HepG2 (cell line): ENCODE data around the gene FBXO24. TPM values are rescaled to one million over a fixed set of nuclear protein-coding genes. Genes with fewer than 3 reads are reported as not detected.

ENCODE experiments used
- AFF4 ChIP-seq: sonication (generic); formaldehyde crosslinking; IDR thresholded peaks from 2 replicates; pipeline ENCODE4 v1.4.0; 2020; ENCODE audit warnings: missing genetic modification reagents
- ARNT2 ChIP-seq: sonication (generic); formaldehyde crosslinking; IDR thresholded peaks from 2 replicates; pipeline ENCODE4 v1.8.0; 2022; ENCODE audit warnings: mild to moderate bottlenecking, low read depth, missing genetic modification reagents, moderate library complexity
- ATF7-NPFF ChIP-seq: sonication (generic); formaldehyde crosslinking; IDR thresholded peaks from 2 replicates; pipeline ENCODE4 v1.8.1; 2023; ENCODE audit warnings: mild to moderate bottlenecking, low read depth, missing genetic modification reagents, moderate library complexity
- BRF2 ChIP-seq: sonication (generic); formaldehyde crosslinking; IDR thresholded peaks from 2 replicates; pipeline ENCODE4 v1.8.1; 2022; ENCODE audit warnings: mild to moderate bottlenecking, missing genetic modification reagents
- CEBPG ChIP-seq: IDR thresholded peaks from 2 replicates; pipeline ENCODE4 v1.6.1; 2016
- DR1 ChIP-seq: sonication (generic); formaldehyde crosslinking; IDR thresholded peaks from 2 replicates; pipeline ENCODE4 v1.8.0; 2021; ENCODE audit warnings: mild to moderate bottlenecking, missing genetic modification reagents, inconsistent platforms
- ETV6 ChIP-seq: sonication (generic); formaldehyde crosslinking; conservative IDR thresholded peaks from 2 replicates; pipeline ENCODE4 v1.4.0; 2020; ENCODE audit warnings: missing genetic modification reagents
- FOXK2 ChIP-seq: fragments of 450-650 bp; IDR thresholded peaks from 2 replicates; pipeline ENCODE4 v1.6.1; 2016
- NFKB2 ChIP-seq: sonication (generic); formaldehyde crosslinking; IDR thresholded peaks from 2 replicates; pipeline ENCODE4 v1.4.0; 2020; ENCODE audit warnings: missing genetic modification reagents, borderline replicate concordance
- NONO ChIP-seq, 2 experiments: fragments of 450-650 bp in 1 of 2; sonication (generic) in 1 of 2; formaldehyde crosslinking in 1 of 2; IDR thresholded peaks in 1 of 2; conservative IDR thresholded peaks in 1 of 2; 2 replicates each; pipeline versions ENCODE4 v1.6.1 to v1.8.0; 2017 to 2022; ENCODE audit warnings: mild to moderate bottlenecking in 1 of 2, missing genetic modification reagents in 1 of 2, moderate library complexity in 1 of 2
- PAX8 ChIP-seq: sonication (generic); formaldehyde crosslinking; IDR thresholded peaks from 2 replicates; pipeline ENCODE4 v1.8.0; 2022; ENCODE audit warnings: mild to moderate bottlenecking, missing genetic modification reagents, borderline replicate concordance
- PCBP1 ChIP-seq: fragments of 200-400 bp; formaldehyde crosslinking; IDR thresholded peaks from 2 replicates; pipeline ENCODE4 v1.6.1; 2017; ENCODE audit warnings: mild to moderate bottlenecking, low read depth, low read length, borderline replicate concordance
- POGK ChIP-seq: sonication (generic); formaldehyde crosslinking; conservative IDR thresholded peaks from 2 replicates; pipeline ENCODE4 v1.8.0; 2022; ENCODE audit warnings: mild to moderate bottlenecking, moderate library complexity, missing genetic modification reagents
- SSRP1 ChIP-seq: IDR thresholded peaks from 2 replicates; pipeline ENCODE4 v1.6.1; 2016; ENCODE audit warnings: control low read depth
- ZBTB25 ChIP-seq: IDR thresholded peaks from 2 replicates; pipeline ENCODE4 v1.6.1; 2018; ENCODE audit warnings: missing genetic modification reagents
- ZBTB38 ChIP-seq: sonication (generic); formaldehyde crosslinking; IDR thresholded peaks from 2 replicates; pipeline ENCODE4 v1.5.1; 2020; ENCODE audit warnings: mild to moderate bottlenecking, missing genetic modification reagents
- ZKSCAN1 ChIP-seq: fragments of 150-350 bp; IDR thresholded peaks from 2 replicates; pipeline ENCODE4 v1.6.1; 2014; ENCODE audit warnings: low read length
- ZNF274 ChIP-seq: sonication (generic); formaldehyde crosslinking; IDR thresholded peaks from 2 replicates; pipeline ENCODE4 v1.5.1; 2020; ENCODE audit warnings: mild to moderate bottlenecking, missing genetic modification reagents
- ZNF432 ChIP-seq: sonication (generic); formaldehyde crosslinking; IDR thresholded peaks from 2 replicates; pipeline ENCODE4 v1.5.0; 2020; ENCODE audit warnings: missing genetic modification reagents, mild to moderate bottlenecking, borderline replicate concordance
- ZNF670 ChIP-seq: sonication (generic); formaldehyde crosslinking; IDR thresholded peaks from 2 replicates; pipeline ENCODE4 v1.8.0; 2022; ENCODE audit warnings: mild to moderate bottlenecking, missing genetic modification reagents, borderline replicate concordance
- ZSCAN9 ChIP-seq: IDR thresholded peaks from 2 replicates; pipeline ENCODE4 v1.6.1; 2016; ENCODE audit warnings: borderline replicate concordance
- polyA plus RNA-seq, 8 experiments: library from polyadenylated mRNA; depleted of rRNA in 3 of 8; stranded (reverse) in 7 of 8; unstranded in 1 of 8; fragments of >200 nt; fragmentation: Illumina TruSeq in 4 of 8; extraction: Trizol in 4 of 8; gene quantifications; 2 replicates each; pipeline versions ENCODE4 v1.2.1 to v1.2.3, GENCODE V29; 2011 to 2016; ENCODE audit warnings: low read depth in 4 of 8, missing spikeins in 1 of 8, mixed read lengths in 1 of 8; ENCODE audit not compliant: insufficient read depth in 1 of 8
- total RNA-seq, 5 experiments: library from RNA; depleted of rRNA; stranded (reverse); fragments of >200 nt; fragmentation: Illumina TruSeq; extraction: Trizol; gene quantifications; 2 replicates each; pipeline ENCODE4 v1.2.3, GENCODE V29; 2016; ENCODE audit warnings: low read depth in 1 of 5

The FBXO24 gene
- total and polyA plus RNA-seq, 2 of the 13 experiments (the other 11 are each of a cell fraction or from before 2014, with no cell fraction given) = 0.20 to 0.55 TPM

GRCh38 chr7:100545360-100546128 is 40.6 kb upstream of the FBXO24 start (continued):
- TF ChIP-seq ZBTB25 (peak; percentile 63; the same call in 1 of the 2 replicates), ZBTB38 (CRISPR knock-in tag) (0 out of 2 replicates have a peak, but pooled peaks have one; percentile 34), ARNT2 (no peak), ZNF432 (CRISPR knock-in tag) (no peak), PAX8 (CRISPR knock-in tag) (no peak), CEBPG (CRISPR knock-in tag) (no peak; the same call in 1 of the 2 replicates), ATF7-NPFF (CRISPR knock-in tag) (no peak), ZNF274 (CRISPR knock-in tag) (no peak), POGK (CRISPR knock-in tag) (no peak), FOXK2 (no peak), AFF4 (CRISPR knock-in tag) (peak; percentile 72; the same call in 1 of the 2 replicates), ZSCAN9 (CRISPR knock-in tag) (peak; percentile 27; the same call in 1 of the 2 replicates), NONO (IDR thresholded peaks at IDR 0.05) (no peak), NONO (CRISPR knock-in tag; conservative IDR thresholded peaks at IDR 0.05) (no peak), NFKB2 (CRISPR knock-in tag) (no peak), ZKSCAN1 (no peak), ETV6 (CRISPR knock-in tag) (no peak), PCBP1 (no peak), SSRP1 (CRISPR knock-in tag) (no peak), ZNF670 (CRISPR knock-in tag) (no peak), BRF2 (CRISPR knock-in tag) (no peak), DR1 (CRISPR knock-in tag) (no peak)
